ENCODE data around the gene FOXA3.

FOXA3 gene

DNA sequence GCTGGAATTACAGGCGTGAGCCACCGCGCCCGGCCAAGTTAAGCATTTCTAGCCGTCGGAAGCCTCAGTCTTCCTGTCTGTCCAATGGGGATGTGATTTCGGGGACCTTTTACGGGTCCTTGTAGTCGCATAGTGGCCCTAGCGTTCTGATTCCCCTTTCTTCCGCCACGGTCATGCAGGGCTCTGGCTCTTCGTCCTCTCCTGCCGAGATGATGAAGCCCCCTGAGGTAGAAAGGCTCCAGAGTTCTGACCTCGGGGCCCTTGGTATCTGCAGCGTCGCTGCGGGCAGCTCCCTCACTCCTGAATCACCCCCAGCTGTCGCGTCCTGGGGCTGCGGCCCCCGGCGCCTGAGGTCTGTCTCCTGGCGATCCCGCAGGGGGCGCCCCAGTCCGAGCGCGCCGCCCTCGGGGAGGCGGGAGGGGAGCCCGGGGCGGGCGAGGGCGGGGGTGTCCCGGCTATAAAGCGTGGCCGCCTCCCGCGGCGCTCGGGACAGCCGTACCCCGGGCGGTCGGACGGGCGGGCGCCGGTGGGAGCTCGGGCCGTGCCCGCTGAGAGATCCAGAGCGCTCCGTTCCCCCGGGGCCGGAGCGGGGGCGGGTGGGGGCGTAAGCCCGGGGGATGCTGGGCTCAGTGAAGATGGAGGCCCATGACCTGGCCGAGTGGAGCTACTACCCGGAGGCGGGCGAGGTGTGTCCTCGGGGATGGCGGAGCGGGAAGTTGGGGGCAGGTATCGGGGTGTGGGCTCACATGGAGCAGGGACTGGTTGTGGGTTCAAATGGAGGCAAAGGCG is at the start of gene FOXA3:
TSS of gene FOXA3 (plus strand) at position 487 of the 789 bp plus-strand sequence. CDS start at position 618, 131 bp downstream.
- peak; percentile 76 for DNase-seq (ENCODE audit: low spot score)

DNA sequence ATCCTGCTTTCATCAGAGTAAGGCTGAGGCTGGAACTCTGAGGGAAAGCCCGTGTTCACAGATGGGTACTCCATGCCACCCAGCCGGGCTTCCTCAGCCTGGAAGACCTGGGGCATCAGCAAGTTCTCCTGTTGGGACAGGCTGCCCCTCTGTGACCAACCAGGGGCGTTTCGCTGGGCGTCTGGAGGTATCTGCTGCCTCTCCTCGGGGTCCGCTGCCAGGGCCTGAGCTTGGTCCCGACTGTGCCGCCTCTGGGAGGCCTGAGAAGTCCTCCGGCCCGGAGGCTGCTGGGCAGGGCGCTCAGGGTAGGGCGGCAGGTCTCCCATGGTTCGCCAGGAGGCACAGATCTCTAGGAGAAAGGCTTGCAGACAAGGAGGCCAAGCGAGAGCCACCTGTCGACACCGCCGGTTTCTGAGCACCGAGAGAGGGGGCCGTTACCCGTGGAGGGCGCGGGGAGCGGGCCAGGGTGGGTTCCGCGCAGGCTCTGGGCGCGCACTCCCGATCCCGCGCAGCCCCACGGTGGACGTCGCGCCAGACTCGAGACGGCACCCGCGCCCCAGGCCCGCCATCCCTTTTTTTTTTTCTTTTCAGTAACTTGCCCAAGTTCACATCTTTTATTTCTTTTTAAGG is 49.2 kb upstream of the FOXA3 start, which contains the start of gene RSPH6A:
TSS of gene RSPH6A (minus strand) at position 458 of the 630 bp plus-strand sequence. CDS start at position 326, 132 bp downstream.
- no peak for DNase-seq (ENCODE audit: low spot score)

DNA sequence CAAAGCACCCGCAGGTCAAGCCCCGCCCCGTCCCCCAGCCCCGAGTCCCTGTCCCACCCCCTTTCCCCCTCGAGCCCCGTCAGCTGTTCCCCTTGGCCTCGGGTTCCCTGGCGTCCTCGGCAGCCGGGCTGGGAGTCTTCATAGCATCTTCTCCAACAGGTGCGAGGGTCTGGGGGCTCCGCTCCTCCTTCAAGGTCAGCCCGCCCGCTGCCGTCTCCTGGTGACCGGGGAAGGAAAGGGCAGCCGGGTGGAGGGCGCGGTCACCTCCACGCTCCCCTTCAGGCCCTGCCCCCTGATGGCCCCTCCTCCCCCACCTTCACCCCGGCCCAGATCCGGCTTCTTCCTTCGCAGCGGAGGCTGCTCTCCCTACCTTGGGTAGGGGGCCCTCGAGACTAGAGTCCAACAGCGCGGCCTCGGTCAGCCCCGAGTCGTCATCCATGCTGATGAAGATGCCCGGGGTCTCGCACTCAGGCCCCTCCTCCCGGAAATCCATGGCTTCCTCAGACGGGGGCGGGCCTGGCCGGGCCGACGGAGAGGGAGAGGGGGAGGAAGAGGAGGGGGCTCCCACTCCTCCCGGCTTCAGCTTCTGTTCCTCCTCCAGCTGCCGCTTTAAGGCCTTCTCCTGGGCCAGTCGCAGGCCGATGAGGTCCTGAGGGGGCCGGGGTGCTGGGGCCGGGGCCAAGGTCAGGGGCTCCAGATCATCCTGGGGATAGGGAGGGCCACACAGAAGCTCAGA is 48.5 kb upstream of the FOXA3 start:
- no peak for DNase-seq (ENCODE audit: low spot score)

DNA sequence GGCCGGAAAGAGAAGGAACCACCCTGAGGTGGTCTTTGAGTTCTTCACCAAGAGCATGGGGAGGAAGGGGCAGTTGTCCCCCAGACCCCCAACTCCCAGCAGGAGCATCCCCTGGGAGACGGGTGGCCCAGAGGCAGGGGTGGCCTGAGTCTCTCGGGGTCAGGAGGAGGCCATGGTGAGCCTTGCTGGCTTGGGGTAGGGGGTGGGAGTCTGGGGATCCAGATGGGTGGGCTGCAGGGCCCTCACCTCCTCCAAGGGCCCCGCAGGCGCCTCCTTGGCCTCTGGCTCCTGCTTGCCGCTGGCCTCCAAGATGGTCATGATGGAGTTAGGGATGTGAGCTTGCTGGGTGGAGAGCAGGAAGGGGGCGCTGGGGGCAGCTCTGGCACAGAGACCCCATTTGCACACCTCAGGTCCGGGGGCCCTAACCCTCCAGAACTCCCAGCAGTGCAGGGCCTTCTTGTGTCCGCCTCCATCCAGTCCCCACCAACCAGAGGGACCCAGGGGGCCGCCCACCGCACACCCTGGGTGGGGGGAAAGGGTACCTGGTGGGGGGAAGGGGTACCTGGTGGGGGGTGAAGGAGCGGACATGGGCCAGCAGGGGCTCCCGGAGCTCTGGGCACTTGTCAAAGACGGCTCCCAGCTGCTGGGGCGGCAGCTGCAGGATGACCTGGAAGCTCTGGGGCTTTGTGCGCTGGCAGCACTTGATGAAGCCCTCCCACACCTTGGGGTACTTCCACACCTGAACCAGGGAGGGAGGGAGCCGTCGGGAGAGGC is 47.7 kb upstream of the FOXA3 start:
- DNase-seq (ENCODE audit: low spot score) = no peak

DNA sequence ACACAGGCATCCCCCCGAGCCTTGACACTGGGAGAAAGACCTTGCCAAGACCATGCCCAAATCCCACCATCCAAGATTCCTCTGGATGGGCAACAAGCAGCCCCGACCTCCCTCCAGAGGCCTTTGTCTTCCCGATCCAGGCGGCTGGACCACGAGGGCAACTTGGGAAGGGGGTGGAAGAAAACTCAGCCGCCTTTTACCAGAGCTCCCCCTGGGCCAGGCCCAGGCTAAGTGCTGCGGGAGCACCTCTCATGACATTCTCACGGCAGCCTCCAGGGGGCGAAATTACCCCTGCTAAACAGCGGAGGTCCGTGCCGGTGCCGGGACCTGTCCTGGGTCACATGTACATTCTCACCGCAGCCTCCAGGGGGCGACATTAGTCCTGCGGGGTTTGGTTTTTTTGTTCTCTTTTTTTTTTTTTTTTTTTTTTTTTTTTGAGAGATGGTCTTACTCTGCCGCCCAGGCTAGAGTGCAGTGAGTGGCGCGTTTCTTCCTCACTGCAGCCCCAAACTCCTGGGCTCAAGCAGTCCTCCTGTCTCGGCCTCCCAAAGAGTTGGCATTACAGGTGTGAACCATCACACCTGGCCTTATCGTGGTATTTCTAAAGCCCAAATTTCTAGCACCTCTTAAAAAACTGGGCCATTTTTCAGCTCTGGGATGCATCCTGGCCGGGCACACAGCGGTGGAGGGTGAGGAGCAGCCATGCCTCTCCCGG is 47.0 kb upstream of the FOXA3 start:
- peak; percentile 97 for DNase-seq (ENCODE audit: low spot score)

DNA sequence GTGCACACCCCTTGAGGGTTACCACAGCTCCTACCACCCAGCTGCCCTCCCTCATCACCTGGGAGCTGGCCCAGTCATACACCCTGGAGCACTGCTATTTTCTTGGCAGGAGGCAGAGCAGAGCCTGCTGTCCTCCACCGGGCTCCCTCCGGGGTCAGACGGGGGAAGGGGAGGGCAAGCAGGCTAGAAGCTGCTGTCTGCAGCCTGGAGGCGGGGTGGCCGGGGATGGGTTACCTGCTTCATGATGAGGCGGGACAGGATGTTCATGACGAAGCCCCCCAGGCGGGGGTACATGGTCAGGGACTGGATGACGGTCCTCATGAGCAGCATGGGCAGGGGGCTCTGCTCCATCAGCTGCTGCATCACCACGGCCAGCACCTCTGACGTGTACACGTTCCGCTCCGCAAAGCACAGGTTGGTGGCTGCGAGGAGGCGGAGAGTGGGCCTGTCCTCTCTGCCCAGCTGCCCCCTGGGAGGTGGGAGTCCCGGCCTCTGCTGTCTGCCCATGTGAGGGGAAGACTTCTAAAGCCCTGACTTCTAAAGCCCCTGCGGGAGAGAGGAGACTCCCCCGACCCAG is 46.3 kb upstream of the FOXA3 start:
- no peak for DNase-seq (ENCODE audit: low spot score)

DNA sequence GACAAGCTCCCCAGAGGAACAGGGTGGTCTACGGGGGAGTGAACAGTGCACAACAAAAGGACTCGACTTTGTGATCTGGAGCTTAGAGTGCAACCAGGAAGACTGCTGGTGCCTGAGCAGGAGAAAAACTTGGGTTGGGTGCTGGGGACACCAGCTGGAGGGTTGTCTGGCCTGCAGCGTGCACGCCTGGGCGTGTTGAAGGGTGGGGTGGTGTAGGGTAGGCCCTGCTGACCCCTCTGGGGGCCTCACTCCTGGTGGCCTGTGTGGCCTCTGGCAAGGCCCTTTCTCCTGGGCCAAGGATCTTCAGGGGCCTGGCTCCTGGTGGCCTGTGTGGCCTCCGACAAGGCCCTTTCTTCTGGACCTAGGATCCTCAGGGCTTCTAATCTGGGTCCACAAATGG is 44.4 kb upstream of the FOXA3 start:
- no peak for DNase-seq (ENCODE audit: low spot score)

DNA sequence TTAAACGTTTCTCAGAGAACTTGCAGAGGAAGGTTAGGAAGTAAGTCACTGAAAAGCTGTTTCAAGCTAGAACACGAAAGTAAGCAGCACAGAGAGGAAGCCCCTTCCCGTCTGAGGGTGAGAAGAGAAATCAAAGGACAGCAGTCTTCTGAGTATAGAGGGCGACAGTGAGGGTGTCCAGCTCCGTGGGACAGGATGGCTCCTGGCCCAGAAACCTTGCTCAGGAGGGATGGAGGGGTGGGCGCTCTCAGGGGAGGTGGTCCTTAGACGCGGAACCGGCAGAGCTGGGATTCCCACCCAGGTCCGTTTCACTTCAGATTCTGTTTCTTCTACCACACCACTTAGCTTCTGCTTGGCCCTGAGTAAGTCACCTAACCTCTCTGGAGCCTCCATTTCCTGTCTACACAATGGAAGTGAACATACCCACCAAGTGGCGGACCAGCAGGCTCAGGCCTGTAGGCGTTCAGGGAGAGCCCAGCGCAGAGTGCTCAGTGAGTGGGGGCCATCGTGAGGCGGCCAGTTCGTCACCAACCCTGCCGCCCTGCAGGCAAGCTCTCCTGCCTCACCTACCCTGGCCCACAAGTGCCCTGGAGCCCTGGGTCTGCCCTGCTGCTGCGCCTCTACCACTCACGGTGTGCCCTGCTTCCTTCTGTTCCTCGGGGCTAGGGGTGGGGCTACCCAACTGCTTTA is 43.6 kb upstream of the FOXA3 start:
- DNase-seq (ENCODE audit: low spot score) = no peak

DNA sequence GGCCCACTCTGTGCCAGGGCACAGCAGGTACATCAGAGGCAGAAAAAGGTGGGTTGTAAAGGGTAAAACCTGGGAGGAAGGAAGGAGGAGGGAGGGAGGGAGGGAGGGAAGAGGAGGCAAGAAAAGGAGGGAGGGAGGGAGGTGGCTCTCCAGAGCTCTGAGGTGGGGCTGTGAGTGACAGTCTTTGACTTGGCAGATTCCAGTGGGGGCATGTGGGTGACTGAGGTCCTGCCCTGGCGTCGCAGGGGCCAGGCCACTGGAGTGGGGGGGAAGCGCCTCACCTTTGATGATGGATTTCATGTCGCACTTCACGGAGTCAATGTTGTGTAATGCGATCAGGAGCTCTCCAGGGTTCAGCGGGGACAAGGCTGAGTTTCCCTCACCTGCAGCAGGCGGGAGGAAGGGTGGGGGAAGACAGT is 43.0 kb upstream of the FOXA3 start:
- no peak for DNase-seq (ENCODE audit: low spot score)

DNA sequence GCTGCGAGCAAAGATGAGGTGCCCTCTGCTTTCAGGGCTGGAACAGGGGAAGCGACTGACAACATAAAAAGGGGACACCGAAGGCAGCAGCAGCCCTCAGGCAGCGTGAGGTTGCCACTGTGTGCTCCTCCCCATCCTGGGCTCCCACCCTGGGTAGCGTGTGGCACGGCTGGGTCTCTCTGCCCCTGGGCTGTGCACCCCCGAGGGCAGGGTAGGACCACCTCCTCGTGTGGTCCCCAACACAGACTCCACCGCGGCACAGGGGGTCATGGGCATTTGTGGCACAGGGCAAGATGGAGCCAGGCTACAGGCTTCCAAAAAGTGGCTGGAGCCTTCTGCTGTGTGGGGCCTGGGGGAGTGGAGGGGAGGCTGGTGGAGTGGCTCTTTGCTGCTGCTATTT is 42.6 kb upstream of the FOXA3 start:
- no peak for DNase-seq (ENCODE audit: low spot score)

DNA sequence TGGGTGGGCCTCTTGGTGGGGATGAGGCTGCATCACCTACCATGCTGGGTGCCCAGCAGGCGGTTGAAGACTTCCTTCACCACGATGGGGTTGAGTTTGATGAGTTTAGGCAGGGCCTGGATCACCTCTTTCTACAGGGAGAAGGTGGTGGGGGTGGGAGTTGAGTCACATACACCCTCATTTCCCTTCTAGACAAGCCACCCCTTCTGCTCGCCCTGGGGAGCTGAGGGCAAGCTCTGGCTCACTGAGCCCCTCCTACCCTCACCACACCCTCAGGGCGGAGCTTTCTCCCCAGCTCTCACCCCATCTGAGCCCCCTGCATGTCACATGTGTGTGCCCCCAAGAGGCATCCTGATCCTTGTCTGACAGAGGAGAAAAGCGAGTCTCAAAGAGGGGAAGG is 41.4 kb upstream of the FOXA3 start:
- no peak for DNase-seq (ENCODE audit: low spot score)

DNA sequence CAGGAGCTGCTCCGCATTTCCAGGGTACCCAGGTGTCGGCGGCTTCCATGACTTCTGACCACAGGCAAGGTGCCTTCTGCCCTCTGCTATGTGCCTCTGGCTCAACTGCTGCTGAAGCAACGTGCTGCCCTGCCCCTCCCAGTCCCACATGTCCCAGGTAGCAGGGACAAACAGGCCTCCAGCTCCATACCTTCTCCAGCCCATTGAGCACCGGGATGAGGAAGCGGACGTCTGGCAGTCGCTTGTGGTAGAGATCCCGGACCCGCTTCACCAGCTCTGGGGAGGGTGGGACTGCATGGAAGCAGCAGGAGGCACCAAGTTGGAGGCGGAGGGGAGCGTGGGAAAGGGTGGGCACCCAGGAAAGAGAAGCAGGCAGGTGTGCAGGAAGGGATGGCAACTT is 40.9 kb upstream of the FOXA3 start:
- no peak for DNase-seq (ENCODE audit: low spot score)

DNA sequence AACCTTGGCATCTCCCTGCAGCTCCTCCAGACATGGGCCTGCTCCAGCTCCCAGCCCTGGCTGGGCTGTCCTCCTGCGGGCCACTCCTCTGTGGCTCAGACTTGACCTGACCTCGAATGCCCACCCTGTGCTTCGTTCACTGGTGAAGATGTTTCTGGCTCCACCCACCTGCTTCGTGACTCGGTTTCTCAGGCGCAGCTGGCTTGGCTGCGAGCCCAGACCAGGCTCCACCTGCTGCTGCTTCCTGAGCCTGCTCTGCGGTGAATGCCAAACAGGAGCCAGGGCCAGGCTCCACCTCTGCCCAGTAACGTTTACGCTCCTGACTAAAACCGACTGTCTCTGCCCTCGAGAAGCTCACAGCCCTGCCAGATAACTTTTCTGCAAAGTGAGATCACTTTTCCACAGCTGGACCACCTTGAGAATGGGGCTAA is 40.1 kb upstream of the FOXA3 start:
- DNase-seq (ENCODE audit: low spot score) = no peak

DNA sequence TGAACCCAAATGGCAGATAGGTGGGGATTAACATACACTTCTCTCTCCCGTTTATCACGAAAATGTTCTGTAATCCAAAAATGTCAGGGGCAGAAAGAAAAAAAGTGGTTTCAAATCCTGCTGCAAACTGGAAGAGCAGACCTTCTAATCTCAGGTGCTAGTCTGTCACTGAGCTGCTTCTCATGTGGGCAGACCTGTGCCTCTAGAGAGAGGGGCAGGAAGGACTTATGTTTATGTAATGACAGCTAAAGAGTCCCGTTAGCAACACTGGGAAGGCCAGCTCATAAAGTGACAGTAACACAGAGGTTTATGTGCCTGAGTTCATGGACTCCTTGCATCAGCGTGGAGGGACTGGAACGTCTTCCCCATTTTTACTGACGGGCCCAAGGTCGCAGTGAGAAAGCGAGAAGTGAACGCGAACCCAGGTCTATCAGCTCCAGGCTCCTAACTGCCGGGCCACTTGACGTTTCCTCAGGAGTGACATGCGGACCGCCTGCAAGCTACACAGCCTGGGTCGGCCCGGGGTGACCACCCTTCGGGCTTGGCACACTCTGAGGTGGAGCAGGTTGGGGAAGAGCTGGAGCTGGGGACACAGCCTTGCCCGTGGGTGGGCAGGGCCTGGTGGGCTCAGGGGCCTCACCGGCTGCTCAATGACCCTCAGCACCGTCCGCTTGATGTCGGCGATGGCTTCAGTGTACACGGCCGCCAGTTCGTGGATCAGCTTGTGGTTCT is 39.4 kb upstream of the FOXA3 start:
- no peak for DNase-seq (ENCODE audit: low spot score)

DNA sequence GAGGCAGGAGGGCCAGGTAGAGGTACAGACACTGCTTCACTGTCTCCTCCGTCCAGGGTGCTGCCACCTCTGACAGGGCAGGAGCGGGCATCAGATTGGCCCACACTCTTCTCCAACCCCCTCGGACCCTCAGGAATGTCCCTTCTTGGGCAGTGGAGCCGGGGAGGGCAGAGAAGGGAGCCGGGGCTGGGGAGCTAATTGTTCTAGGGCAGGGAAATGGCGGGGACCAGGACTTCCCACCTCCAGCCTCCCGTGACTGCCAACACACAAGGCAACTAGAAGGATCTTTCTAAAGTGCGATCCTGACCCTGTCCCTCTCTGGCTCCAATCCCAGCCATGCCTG is 38.9 kb upstream of the FOXA3 start:
- DNase-seq (ENCODE audit: low spot score) = no peak

DNA sequence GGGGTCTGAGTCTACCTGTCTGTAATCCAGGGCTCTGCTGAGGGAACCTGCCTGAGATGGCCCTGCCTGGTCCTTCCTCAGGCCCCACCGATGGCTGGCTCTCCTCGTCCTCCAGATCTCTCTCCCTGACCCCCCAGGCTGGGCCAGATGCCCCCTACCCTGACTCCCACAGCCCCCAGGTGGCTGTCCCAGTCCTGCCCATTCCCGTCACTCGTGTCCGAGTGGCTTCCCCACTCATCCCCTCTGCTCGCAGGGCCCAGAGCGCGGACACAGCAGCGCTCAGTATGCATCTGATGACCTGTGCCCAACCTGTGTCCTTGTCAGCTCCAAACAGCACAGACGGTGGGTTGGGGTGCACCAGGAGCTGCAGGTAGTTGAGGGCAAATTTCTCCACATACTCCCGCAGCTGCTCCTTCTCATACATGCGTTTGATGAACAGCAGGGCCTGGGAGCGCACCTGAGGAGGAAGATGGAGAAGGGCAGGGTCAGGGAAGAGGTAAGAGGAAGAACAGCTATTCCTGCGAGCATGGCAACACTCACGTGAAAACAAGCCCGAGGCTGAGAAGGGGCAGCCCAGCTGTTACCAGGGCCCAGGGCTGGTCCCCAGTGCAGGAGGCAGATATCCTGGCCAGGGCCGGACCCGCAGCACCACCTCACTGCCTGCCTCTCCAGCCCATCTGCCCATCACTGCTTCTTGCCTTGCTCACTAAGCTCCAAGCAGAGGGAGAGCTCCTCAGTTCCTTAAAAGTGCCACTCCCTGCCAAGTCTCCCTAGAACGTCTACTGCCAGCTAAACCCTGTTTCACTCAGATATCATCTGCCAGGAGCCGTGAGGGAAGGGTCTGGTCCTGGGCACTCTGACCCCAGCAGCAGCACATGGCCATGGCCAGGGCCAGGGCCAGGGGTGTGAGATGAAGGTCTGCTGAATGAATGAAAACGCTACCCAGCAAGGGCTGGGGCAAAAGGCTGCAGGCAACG is 37.9 kb upstream of the FOXA3 start:
- no peak for DNase-seq (ENCODE audit: low spot score)

DNA sequence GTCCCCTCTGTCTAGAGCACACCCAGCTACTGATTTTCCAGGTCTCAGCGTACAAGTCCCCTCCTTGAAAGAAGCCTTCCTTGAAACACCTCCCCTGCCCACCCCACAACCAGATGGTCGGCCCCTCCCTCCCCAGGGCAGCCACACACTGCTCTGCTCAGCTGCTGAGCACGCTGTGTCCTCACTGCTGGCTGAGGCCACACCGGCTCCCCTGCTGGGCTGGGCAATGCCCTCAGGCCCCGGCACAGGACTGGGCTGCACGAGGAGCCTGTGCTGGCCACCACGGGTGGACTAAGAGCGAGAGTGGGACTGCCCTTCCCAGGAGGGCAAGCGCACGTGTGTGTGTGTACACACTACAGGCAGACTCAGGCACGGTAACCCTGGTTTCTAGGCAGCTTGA is 37.2 kb upstream of the FOXA3 start:
- DNase-seq (ENCODE audit: low spot score) = no peak

DNA sequence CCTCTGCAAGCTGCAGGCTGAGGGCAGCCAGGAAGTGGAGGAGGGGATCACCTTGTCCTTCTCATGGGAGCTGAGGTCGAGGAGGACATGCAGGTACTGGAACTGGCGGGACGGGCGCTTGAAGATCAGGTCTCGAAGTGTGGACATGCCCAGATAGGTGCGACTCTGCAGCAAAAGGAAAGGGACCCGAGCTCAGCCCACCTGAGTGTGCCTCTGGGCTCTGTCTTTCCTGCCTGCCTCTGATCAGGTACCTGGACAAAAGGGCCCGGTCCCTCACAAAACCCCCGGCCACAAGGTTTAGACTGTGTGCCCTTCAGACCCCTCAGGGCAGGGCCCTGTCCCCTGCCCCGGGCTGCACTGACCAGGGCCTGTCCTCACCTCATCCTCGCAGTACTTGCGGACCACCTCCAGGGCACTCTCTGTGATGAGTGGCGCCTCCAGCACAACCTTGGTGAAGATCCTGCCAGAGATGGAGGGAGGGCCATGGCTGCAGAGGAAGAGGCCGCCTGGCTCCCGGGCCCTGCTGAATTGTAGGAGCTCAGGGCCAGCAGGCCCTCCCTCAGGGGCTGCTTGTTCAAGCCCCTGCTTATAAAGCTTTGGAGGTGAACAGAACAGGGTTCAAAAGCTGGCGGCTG is 36.5 kb upstream of the FOXA3 start:
- DNase-seq (ENCODE audit: low spot score) = no peak
